HepG2 (cell line): ENCODE results near the gene RNF4. TPM values are rescaled to one million over a fixed set of nuclear protein-coding genes. Genes with fewer than 3 reads are reported as not detected.
"Not testable (repeated sequence)": the region's sequence is repeated elsewhere in the genome, so short reads cannot be mapped to it uniquely, and the experiment has no call there.

Experiments used
- ATAC-seq: fragments of 200-7000 bp; cut with Tn5 transposase; 3 replicates; pipeline ENCODE4 v1.9.1; 2020; ENCODE audit warnings: mild to moderate bottlenecking, moderate library complexity
- BruUV-seq: library from RNA; stranded (reverse); fragments of 400-500 nt; replicated peaks from 2 replicates; lab custom pipeline; 2021; lab: Mats Ljungman, UMichigan
- CTCF ChIA-PET: fragments of 300-600 bp; formaldehyde crosslinking; extraction: SDS; loops from one replicate; lab custom pipeline; 2021; ENCODE audit warnings: low total read pairs, inconsistent platforms, low intra/inter-chr PET ratio; lab: Yijun Ruan, JAX
- POLR2A ChIA-PET: fragments of 350-600 bp; sonication (Branson Sonifier 250); formaldehyde crosslinking; loops from one replicate; lab custom pipeline; 2020; ENCODE audit warnings: antibody characterized with exemption, inconsistent platforms; lab: Yijun Ruan, JAX
- DNase-seq: peaks from one replicate; pipeline ENCODE4 v3.0.0-alpha.2; 2015; ENCODE audit warnings: low spot score
- FAIRE-seq: peaks from 3 replicates; lab custom pipeline; 2011; peaks lifted over from hg19 to GRCh38; lab: Jason Lieb, UNC
- H2AFZ ChIP-seq: one replicate; pipeline ENCODE4 v1.6.1; 2011; ENCODE audit warnings: low read length, inconsistent platforms
- H3K27ac ChIP-seq: fragments of 300-600 bp; 3 replicates; pipeline ENCODE4 v1.8.0; 2011; ENCODE audit warnings: mixed run types, mild to moderate bottlenecking, mixed read lengths, low read length, inconsistent platforms; ENCODE audit not compliant: insufficient read depth; ENCODE audit errors: extremely low read length
- H3K27me3 ChIP-seq, 2 experiments: fragments of 200-600 bp in 1 of 2; 2 replicates in 1 of 2; 3 replicates in 1 of 2; pipeline versions ENCODE4 v1.6.0 to v1.8.0; 2011; ENCODE audit warnings: low read length in 2 of 2, mild to moderate bottlenecking in 2 of 2, moderate library complexity in 2 of 2, inconsistent platforms in 1 of 2; ENCODE audit not compliant: insufficient read depth in 2 of 2, control insufficient read depth in 1 of 2
- H3K36me3 ChIP-seq, 2 experiments: fragments of 200-600 bp in 1 of 2; replicated peaks in 1 of 2; 2 replicates in 1 of 2; 3 replicates in 1 of 2; pipeline versions ENCODE4 v1.5.1 to v1.8.0; 2011; ENCODE audit warnings: low read length in 2 of 2, inconsistent platforms in 1 of 2; ENCODE audit not compliant: insufficient read depth in 2 of 2, control insufficient read depth in 1 of 2
- H3K4me1 ChIP-seq: 2 replicates; pipeline ENCODE4 v1.5.1; 2012; ENCODE audit warnings: low read length, inconsistent platforms; ENCODE audit not compliant: insufficient read depth
- H3K4me2 ChIP-seq: 2 replicates; pipeline ENCODE4 v1.6.0; 2011; ENCODE audit warnings: low read depth, low read length, inconsistent platforms
- H3K4me3 ChIP-seq, 3 experiments: fragments of 200-600 bp in 1 of 3; sonication (generic), shearing (Covaris generic) in 1 of 3; replicated peaks in 1 of 3; 2 replicates each; pipeline ENCODE4 v1.5.1; 2011 to 2016; ENCODE audit warnings: low read length in 3 of 3, inconsistent platforms in 2 of 3, low read depth in 2 of 3, mild to moderate bottlenecking in 2 of 3, control low read depth in 1 of 3, mixed read lengths in 1 of 3; ENCODE audit not compliant: insufficient read depth in 1 of 3
- H3K79me2 ChIP-seq: one replicate; pipeline ENCODE4 v1.6.1; 2011; ENCODE audit warnings: low read length, inconsistent platforms; ENCODE audit not compliant: insufficient read depth
- H3K9ac ChIP-seq: 2 replicates; pipeline ENCODE4 v1.6.0; 2011; ENCODE audit warnings: mild to moderate bottlenecking, low read depth, low read length, inconsistent platforms; ENCODE audit not compliant: insufficient read depth
- H3K9me3 ChIP-seq: 2 replicates; pipeline ENCODE4 v1.5.1; 2012; ENCODE audit warnings: mild to moderate bottlenecking, low read length
- H4K20me1 ChIP-seq: 2 replicates; pipeline ENCODE4 v1.6.0; 2011; ENCODE audit warnings: inconsistent platforms, mild to moderate bottlenecking, low read length, moderate library complexity; ENCODE audit not compliant: insufficient read depth
- AHDC1 ChIP-seq: sonication (generic); formaldehyde crosslinking; IDR thresholded peaks from 2 replicates; pipeline ENCODE4 v1.5.1; 2020; ENCODE audit warnings: mild to moderate bottlenecking, missing genetic modification reagents, borderline replicate concordance
- ASH2L ChIP-seq: fragments of 300-600, 200-600 bp; sonication (generic); IDR thresholded peaks from 2 replicates; pipeline ENCODE4 v1.7.0; 2017; ENCODE audit warnings: low read depth, mild to moderate bottlenecking, moderate library complexity, mixed read lengths, low read length; ENCODE audit not compliant: insufficient read length
- FOXA1 ChIP-seq, 2 experiments: fragments of 450-650 bp in 1 of 2; sonication (generic) in 1 of 2; formaldehyde crosslinking in 1 of 2; IDR thresholded peaks; 2 replicates each; pipeline versions ENCODE4 v1.4.0 to v1.6.1; 2016 to 2020; ENCODE audit warnings: missing genetic modification reagents in 1 of 2
- HNF4A ChIP-seq: sonication (generic); formaldehyde crosslinking; IDR thresholded peaks from 2 replicates; pipeline ENCODE4 v1.4.0; 2020; ENCODE audit warnings: missing genetic modification reagents
- LCORL ChIP-seq, 2 experiments: fragments of 450-650 bp in 1 of 2; sonication (generic) in 1 of 2; formaldehyde crosslinking in 1 of 2; IDR thresholded peaks; 2 replicates each; pipeline versions ENCODE4 v1.5.0 to v1.6.1; 2017 to 2020; ENCODE audit warnings: antibody characterized with exemption in 1 of 2, missing genetic modification reagents in 1 of 2
- NFIC ChIP-seq: IDR thresholded peaks from 2 replicates; pipeline ENCODE4 v1.6.1; 2012; ENCODE audit warnings: mild to moderate bottlenecking, low read length, inconsistent platforms
- PAXIP1 ChIP-seq: sonication (generic); formaldehyde crosslinking; conservative IDR thresholded peaks from 2 replicates; pipeline ENCODE4 v1.4.0; 2020; ENCODE audit warnings: mild to moderate bottlenecking, missing genetic modification reagents, moderate library complexity
- ZNF362 ChIP-seq: sonication (generic); formaldehyde crosslinking; IDR thresholded peaks from 2 replicates; pipeline ENCODE4 v1.4.0; 2020; ENCODE audit warnings: missing genetic modification reagents, mild to moderate bottlenecking, borderline replicate concordance
- ZNF460 ChIP-seq: sonication (generic); formaldehyde crosslinking; IDR thresholded peaks from 2 replicates; pipeline ENCODE4 v1.5.1; 2020; ENCODE audit warnings: missing genetic modification reagents, mild to moderate bottlenecking, borderline replicate concordance
- ZNF740 ChIP-seq: sonication (generic); formaldehyde crosslinking; IDR thresholded peaks from 2 replicates; pipeline ENCODE4 v1.4.0; 2020; ENCODE audit warnings: missing genetic modification reagents
- WGBS: methylation state at CpG from one replicate; pipeline ENCODE4 v1.1.6; 2017; ENCODE audit warnings: low lambda C conversion rate; 5-methylcytosine and 5-hydroxymethylcytosine counted together
- in situ Hi-C: cut with HindIII; loops from 2 replicates; pipeline ENCODE4 v1.10.0; 2017; ENCODE audit warnings: low pct_unique_long_range_greater_than_20kb; ENCODE audit not compliant: extremely low pct_ligation_motif_present
- intact Hi-C: fragments of 100-400 bp; cut with micrococcal nuclease; formaldehyde crosslinking; loops from one replicate; pipeline ENCODE4 v1.10.0; 2022; ENCODE audit not compliant: unreplicated experiment
- polyA plus RNA-seq, 8 experiments: library from polyadenylated mRNA; depleted of rRNA in 3 of 8; stranded (reverse) in 7 of 8; unstranded in 1 of 8; fragments of >200 nt; fragmentation: Illumina TruSeq in 4 of 8; extraction: Trizol in 4 of 8; gene quantifications; 2 replicates each; pipeline versions ENCODE4 v1.2.1 to v1.2.3, GENCODE V29; 2011 to 2016; ENCODE audit warnings: low read depth in 4 of 8, missing spikeins in 1 of 8, mixed read lengths in 1 of 8; ENCODE audit not compliant: insufficient read depth in 1 of 8
- total RNA-seq, 5 experiments: library from RNA; depleted of rRNA; stranded (reverse); fragments of >200 nt; fragmentation: Illumina TruSeq; extraction: Trizol; gene quantifications; 2 replicates each; pipeline ENCODE4 v1.2.3, GENCODE V29; 2016; ENCODE audit warnings: low read depth in 1 of 5

Gene RNF4
- total and polyA plus RNA-seq, 2 of the 13 experiments (the other 11 are each of a cell fraction or from before 2014, with no cell fraction given), result 38.1 to 45.1 TPM

GRCh38 chr4:2543580-2544191, 74.8 kb downstream of the RNF4 start:
- intact Hi-C loops, result loop anchor here (10.0 kb wide), 1 partner anchor 51 kb away; no protein-coding TSS in a partner anchor
- POLR2A ChIA-PET, result interaction anchor here (1.4 kb wide), 1 partner anchor 8 kb away, joined by 3 read pairs; the partner anchor contains the start of gene FAM193A
- peak; percentile 26 for FAIRE-seq
- peak; percentile 79 for ATAC-seq
- peak; percentile 41 for DNase-seq
- peak overlapping the region; percentile 78 for H3K27ac ChIP-seq
- peaks cover 53% of the 10 kb centered on the region for H3K4me1 ChIP-seq
- H3K9ac ChIP-seq, result peak overlapping the region; percentile 49
- H3K27me3 ChIP-seq; BruUV-seq; CTCF ChIA-PET; H2AFZ ChIP-seq; in situ Hi-C loops; H3K9me3 ChIP-seq; H3K36me3 ChIP-seq; TF ChIP-seq FOXA1 (IDR thresholded peaks at IDR 0.05); LCORL (CRISPR knock-in tag; IDR thresholded peaks at IDR 0.05): not testable (repeated sequence)
- WGBS, result 23% methylated on average over 10 of the region's 10 CpGs
- H3K79me2 ChIP-seq, result peaks cover 91% of the 10 kb centered on the region
- H4K20me1 ChIP-seq, result peaks cover 44% of the 10 kb centered on the region
- H3K4me3 ChIP-seq, result peak overlapping the region in 1 of 3 experiments; percentile 33; a peak in 1 of 6 replicates
- peak overlapping the region; percentile 68 for H3K4me2 ChIP-seq
- 0 out of 2 replicates have a peak, but pooled peaks have one; percentile 27 for TF ChIP-seq FOXA1 (CRISPR knock-in tag; IDR thresholded peaks at IDR 0.05)
- TF ChIP-seq AHDC1, result peak; percentile 44; the same call in 1 of the 2 replicates
- TF ChIP-seq ZNF740 (CRISPR knock-in tag), result peak; percentile 96
- peak; percentile 70 for TF ChIP-seq PAXIP1 (CRISPR knock-in tag)
- TF ChIP-seq ZNF362 (CRISPR knock-in tag), result peak; percentile 87
- TF ChIP-seq NFIC, result 0 out of 2 replicates have a peak, but pooled peaks have one; percentile 21
- TF ChIP-seq ZNF460 (CRISPR knock-in tag), result peak; percentile 76; the same call in 1 of the 2 replicates
- peak; percentile 23 for TF ChIP-seq ASH2L
- TF ChIP-seq HNF4A, result 0 out of 2 replicates have a peak, but pooled peaks have one; percentile 17
- TF ChIP-seq LCORL (IDR thresholded peaks at IDR 0.05), result 0 out of 2 replicates have a peak, but pooled peaks have one; percentile 22
